ENCODE data around the gene OSBP. TPM values are rescaled to one million over a fixed set of nuclear protein-coding genes. Genes with fewer than 3 reads are reported as not detected.
A peak's percentile ranks its signal among the peaks of the same experiment; 100 is the strongest.

The OSBP gene, protein sequence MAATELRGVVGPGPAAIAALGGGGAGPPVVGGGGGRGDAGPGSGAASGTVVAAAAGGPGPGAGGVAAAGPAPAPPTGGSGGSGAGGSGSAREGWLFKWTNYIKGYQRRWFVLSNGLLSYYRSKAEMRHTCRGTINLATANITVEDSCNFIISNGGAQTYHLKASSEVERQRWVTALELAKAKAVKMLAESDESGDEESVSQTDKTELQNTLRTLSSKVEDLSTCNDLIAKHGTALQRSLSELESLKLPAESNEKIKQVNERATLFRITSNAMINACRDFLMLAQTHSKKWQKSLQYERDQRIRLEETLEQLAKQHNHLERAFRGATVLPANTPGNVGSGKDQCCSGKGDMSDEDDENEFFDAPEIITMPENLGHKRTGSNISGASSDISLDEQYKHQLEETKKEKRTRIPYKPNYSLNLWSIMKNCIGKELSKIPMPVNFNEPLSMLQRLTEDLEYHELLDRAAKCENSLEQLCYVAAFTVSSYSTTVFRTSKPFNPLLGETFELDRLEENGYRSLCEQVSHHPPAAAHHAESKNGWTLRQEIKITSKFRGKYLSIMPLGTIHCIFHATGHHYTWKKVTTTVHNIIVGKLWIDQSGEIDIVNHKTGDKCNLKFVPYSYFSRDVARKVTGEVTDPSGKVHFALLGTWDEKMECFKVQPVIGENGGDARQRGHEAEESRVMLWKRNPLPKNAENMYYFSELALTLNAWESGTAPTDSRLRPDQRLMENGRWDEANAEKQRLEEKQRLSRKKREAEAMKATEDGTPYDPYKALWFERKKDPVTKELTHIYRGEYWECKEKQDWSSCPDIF
- total RNA-seq (2014; rRNA removed; shearing (Covaris generic)) (35.7 and 39.3 TPM in 2 replicates), polyA plus RNA-seq (2016; fragmentation: Nextera tagmentation; extraction: Ambion mirVana) (11.0 and 13.1 TPM in 2 replicates)
- long read RNA-seq, partial matches to known transcripts = 3 of 3 reads
- long read RNA-seq, other reads (novel, unspliced or antisense) = 0 of 3 reads

DNA sequence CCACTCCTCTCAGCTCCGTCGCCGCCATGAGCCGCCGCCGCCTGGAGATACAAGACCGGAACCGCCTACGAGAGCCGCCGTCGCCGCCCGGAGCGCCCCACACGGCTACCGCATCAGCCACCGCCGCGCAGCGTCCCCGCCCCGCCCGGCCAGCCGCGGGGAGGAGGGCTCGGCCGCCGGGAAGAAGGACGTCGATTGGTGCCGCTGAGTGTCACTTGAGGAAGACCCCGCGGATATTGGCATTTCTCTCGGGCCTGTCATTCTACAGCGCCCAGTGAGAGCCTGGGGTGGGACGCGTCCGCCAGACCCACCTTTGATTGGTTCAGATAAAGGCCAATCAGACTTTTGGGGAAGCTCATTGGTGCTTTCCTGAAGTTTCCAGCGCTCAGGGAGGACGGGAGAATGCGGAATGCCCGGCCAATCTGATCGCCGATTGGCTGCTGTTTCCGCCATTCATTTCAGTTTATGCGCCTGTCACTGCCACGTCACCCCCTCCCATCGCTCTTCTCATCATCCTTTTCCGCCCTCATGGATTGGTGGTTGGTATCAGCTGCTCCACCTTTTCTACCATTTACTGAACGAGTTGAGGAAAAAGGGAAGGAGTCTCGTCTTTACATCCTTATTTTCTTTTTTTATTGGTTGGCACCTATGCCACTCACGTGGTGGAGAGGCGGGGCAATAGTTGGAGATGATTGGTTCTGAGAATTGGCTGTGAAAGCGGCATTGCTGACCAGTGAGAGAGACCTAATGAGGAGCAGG lies at the start of gene OSBP:
Gene OSBP, minus strand, starts transcription at position 138 of the 759 bp plus-strand sequence. Its CDS starts 110 bp downstream, at position 28.
- peaks cover 42% of the 10 kb centered on the region for H3K79me2 ChIP-seq (replicated peaks; ENCODE audit: insufficient read depth)
- ATAC-seq = peak; percentile 95
- no peaks in the 10 kb centered on the region for H3K27me3 ChIP-seq (ENCODE audit: insufficient read depth)
- H3K9me3 Mint-ChIP-seq = no peaks in the 10 kb centered on the region
- peak within 1 kb of the TSS; percentile 60 for H2AFZ ChIP-seq
- no peaks in the 10 kb centered on the region for H3K9me2 ChIP-seq (ENCODE audit: insufficient read depth)
- TF ChIP-seq POLR2AphosphoS5 (IDR thresholded peaks at IDR 0.05; ENCODE audit: low read depth) (peak; percentile 58), CREB1 (CRISPR knock-in tag; IDR thresholded peaks at IDR 0.05; ENCODE audit: low read depth) (peak; percentile 95), EZH2phosphoT487 (IDR thresholded peaks at IDR 0.05; ENCODE audit: unreplicated experiment) (no peak)
- peaks cover 8% of the 10 kb centered on the region for H3K4me1 ChIP-seq (ENCODE audit: insufficient read depth)
- H3K4me1 Mint-ChIP-seq = peaks cover 12% of the 10 kb centered on the region
- no peaks in the 10 kb centered on the region for H3K36me3 ChIP-seq (ENCODE audit: insufficient read depth)
- peak within 1 kb of the TSS; percentile 90 for H3K4me3 ChIP-seq
- peaks cover 28% of the 10 kb centered on the region for H4K20me1 ChIP-seq (replicated peaks; ENCODE audit: insufficient read depth)
- H3K27ac Mint-ChIP-seq = peak within 1 kb of the TSS; percentile 98
- H3K27ac ChIP-seq (ENCODE audit: low read depth) = peak within 1 kb of the TSS; percentile 5
- peak within 1 kb of the TSS; percentile 92 for H3K4me3 Mint-ChIP-seq
- H3F3A ChIP-seq (replicated peaks; ENCODE audit: low read depth) = no peaks in the 10 kb centered on the region
- H3K27me3 Mint-ChIP-seq (ENCODE audit: insufficient read depth, low read depth, poor library complexity) = no peaks in the 10 kb centered on the region
- DNase-seq (ENCODE audit: low spot score) = peak; percentile 99
- peak within 1 kb of the TSS; percentile 93 for H3K4me2 ChIP-seq
- 0 out of 3 replicates have a peak, but pooled peaks cover 5% of the 10 kb centered on the region for H3K36me3 Mint-ChIP-seq (ENCODE audit: low read depth)

DNA sequence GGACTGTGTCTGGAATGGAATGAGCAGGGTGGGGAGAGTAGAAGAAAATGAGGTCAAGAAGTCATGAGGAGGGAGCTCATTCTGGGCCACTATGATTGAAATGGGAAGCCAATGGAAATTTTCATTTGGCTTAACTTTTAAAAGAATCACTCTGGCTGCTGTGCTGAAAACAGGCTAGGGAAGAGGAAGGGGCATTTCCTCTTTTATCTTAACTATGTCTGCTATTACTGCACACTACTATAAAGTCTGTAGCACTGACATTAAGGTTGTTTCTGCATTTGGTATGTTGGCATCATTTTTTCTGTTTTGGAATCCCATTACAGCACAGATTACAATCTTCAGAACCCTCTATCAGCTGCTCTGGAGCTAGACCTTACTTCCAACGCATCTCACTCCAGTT lies 45.0 kb upstream of the OSBP start:
- Mint-ChIP-seq H3K4me3 (no peak overlapping the region), H3K36me3 (ENCODE audit: low read depth) (peaks cover 59% of the 10 kb centered on the region), H3K4me1 (peaks cover 5% of the 10 kb centered on the region; the same call in 2 of the 3 replicates), H3K9me3 (no peaks in the 10 kb centered on the region), H3K27me3 (ENCODE audit: insufficient read depth, low read depth, poor library complexity) (peaks cover 2% of the 10 kb centered on the region), H3K27ac (0 out of 2 replicates have a peak overlapping the region, but pooled peaks have one; percentile 20)
- Histone ChIP-seq H3K79me2 (replicated peaks; ENCODE audit: insufficient read depth) (no peaks in the 10 kb centered on the region; the same call in 1 of the 2 replicates), H3K27ac (ENCODE audit: low read depth) (peak overlapping the region; percentile 64; the same call in 1 of the 2 replicates), H3F3A (replicated peaks; ENCODE audit: low read depth) (no peaks in the 10 kb centered on the region), H2AFZ (no peak overlapping the region), H3K36me3 (ENCODE audit: insufficient read depth) (peaks cover 46% of the 10 kb centered on the region), H3K4me2 (no peak overlapping the region), H3K4me3 (no peak overlapping the region; the same call in 1 of the 2 replicates), H3K4me1 (ENCODE audit: insufficient read depth) (peaks cover 8% of the 10 kb centered on the region), H3K27me3 (ENCODE audit: insufficient read depth) (no peaks in the 10 kb centered on the region), H4K20me1 (replicated peaks; ENCODE audit: insufficient read depth) (peaks cover 9% of the 10 kb centered on the region), H3K9me2 (ENCODE audit: insufficient read depth) (no peaks in the 10 kb centered on the region)
- ATAC-seq = no peak
- DNase-seq (ENCODE audit: low spot score) = no peak
- TF ChIP-seq, protein P1, sequence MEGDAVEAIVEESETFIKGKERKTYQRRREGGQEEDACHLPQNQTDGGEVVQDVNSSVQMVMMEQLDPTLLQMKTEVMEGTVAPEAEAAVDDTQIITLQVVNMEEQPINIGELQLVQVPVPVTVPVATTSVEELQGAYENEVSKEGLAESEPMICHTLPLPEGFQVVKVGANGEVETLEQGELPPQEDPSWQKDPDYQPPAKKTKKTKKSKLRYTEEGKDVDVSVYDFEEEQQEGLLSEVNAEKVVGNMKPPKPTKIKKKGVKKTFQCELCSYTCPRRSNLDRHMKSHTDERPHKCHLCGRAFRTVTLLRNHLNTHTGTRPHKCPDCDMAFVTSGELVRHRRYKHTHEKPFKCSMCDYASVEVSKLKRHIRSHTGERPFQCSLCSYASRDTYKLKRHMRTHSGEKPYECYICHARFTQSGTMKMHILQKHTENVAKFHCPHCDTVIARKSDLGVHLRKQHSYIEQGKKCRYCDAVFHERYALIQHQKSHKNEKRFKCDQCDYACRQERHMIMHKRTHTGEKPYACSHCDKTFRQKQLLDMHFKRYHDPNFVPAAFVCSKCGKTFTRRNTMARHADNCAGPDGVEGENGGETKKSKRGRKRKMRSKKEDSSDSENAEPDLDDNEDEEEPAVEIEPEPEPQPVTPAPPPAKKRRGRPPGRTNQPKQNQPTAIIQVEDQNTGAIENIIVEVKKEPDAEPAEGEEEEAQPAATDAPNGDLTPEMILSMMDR (conservative IDR thresholded peaks at IDR 0.05; ENCODE audit: low read depth in 2 of 2) = no peak
- TF ChIP-seq ZNF462 (CRISPR knock-in tag; IDR thresholded peaks at IDR 0.05) (no peak), CREB1 (CRISPR knock-in tag; IDR thresholded peaks at IDR 0.05; ENCODE audit: low read depth) (no peak), NANOG (IDR thresholded peaks at IDR 0.05; ENCODE audit: borderline replicate concordance) (no peak), JUNB (IDR thresholded peaks at IDR 0.05; ENCODE audit: unreplicated experiment) (no peak), POLR2AphosphoS5 (IDR thresholded peaks at IDR 0.05; ENCODE audit: low read depth) (no peak), STAT1 (IDR thresholded peaks at IDR 0.05; ENCODE audit: unreplicated experiment) (no peak), EZH2phosphoT487 (IDR thresholded peaks at IDR 0.05; ENCODE audit: unreplicated experiment) (no peak), ZNF114 (CRISPR knock-in tag; IDR thresholded peaks at IDR 0.05) (no peak)
